ENCODE measurements around the gene TOP2A.
"Not testable (repeated sequence)": the region's sequence is repeated elsewhere in the genome, so short reads cannot be mapped to it uniquely, and the experiment has no call there.

Gene TOP2A

GRCh38 chr17:40417258-40417608 lies 463 bp downstream of the TOP2A start:
- peak; percentile 32 for TF ChIP-seq CTCF (IDR thresholded peaks at IDR 0.05; ENCODE audit: insufficient read depth, low read length, poor library complexity, severe bottlenecking)
- H3K4me3 ChIP-seq (replicated peaks; ENCODE audit: low read depth, low read length), result peak overlapping the region; percentile 80
- H3K36me3 ChIP-seq (ENCODE audit: control insufficient read depth, insufficient read depth, low read length), result no peaks in the 10 kb centered on the region
- H3K27me3 ChIP-seq (replicated peaks; ENCODE audit: control insufficient read depth, insufficient read depth, low read length), result no peaks in the 10 kb centered on the region
- no peak for DNase-seq (ENCODE audit: extremely low read depth, insufficient read length)

GRCh38 chr17:40416671-40417070 lies 1.0 kb downstream of the TOP2A start:
- no peaks in the 10 kb centered on the region for H3K36me3 ChIP-seq (ENCODE audit: control insufficient read depth, insufficient read depth, low read length)
- DNase-seq (ENCODE audit: extremely low read depth, insufficient read length), result no peak

GRCh38 chr17:40415390-40415789 lies 2.3 kb downstream of the TOP2A start:
- TF ChIP-seq CTCF (IDR thresholded peaks at IDR 0.05; ENCODE audit: insufficient read depth, low read length, poor library complexity, severe bottlenecking), result peak; percentile 60

More at GRCh38 chr17:40416671-40417070, 1.0 kb downstream of the TOP2A start:
- H3K27me3 ChIP-seq (replicated peaks; ENCODE audit: control insufficient read depth, insufficient read depth, low read length), result no peaks in the 10 kb centered on the region
- peak overlapping the region; percentile 80 for H3K4me3 ChIP-seq (replicated peaks; ENCODE audit: low read depth, low read length)
- TF ChIP-seq CTCF (IDR thresholded peaks at IDR 0.05; ENCODE audit: insufficient read depth, low read length, poor library complexity, severe bottlenecking), result no peak

GRCh38 chr17:40414312-40414711 lies 3.4 kb downstream of the TOP2A start:
- not testable (repeated sequence) for H3K36me3 ChIP-seq (ENCODE audit: control insufficient read depth, insufficient read depth, low read length); H3K4me3 ChIP-seq (replicated peaks; ENCODE audit: low read depth, low read length); H3K27me3 ChIP-seq (replicated peaks; ENCODE audit: control insufficient read depth, insufficient read depth, low read length); DNase-seq (ENCODE audit: extremely low read depth, insufficient read length)

More at GRCh38 chr17:40415390-40415789, 2.3 kb downstream of the TOP2A start:
- H3K36me3 ChIP-seq (ENCODE audit: control insufficient read depth, insufficient read depth, low read length), result no peaks in the 10 kb centered on the region; the same call in 1 of the 2 replicates
- DNase-seq (ENCODE audit: extremely low read depth, insufficient read length), result no peak
- no peak overlapping the region for H3K4me3 ChIP-seq (replicated peaks; ENCODE audit: low read depth, low read length)
- no peaks in the 10 kb centered on the region for H3K27me3 ChIP-seq (replicated peaks; ENCODE audit: control insufficient read depth, insufficient read depth, low read length)

GRCh38 chr17:40412880-40413279 lies 4.8 kb downstream of the TOP2A start:
- H3K36me3 ChIP-seq (ENCODE audit: control insufficient read depth, insufficient read depth, low read length), result peaks cover 2% of the 10 kb centered on the region
- no peak for DNase-seq (ENCODE audit: extremely low read depth, insufficient read length)
- H3K4me3 ChIP-seq (replicated peaks; ENCODE audit: low read depth, low read length), result no peak overlapping the region
- H3K27me3 ChIP-seq (replicated peaks; ENCODE audit: control insufficient read depth, insufficient read depth, low read length), result no peaks in the 10 kb centered on the region
- no peak for TF ChIP-seq CTCF (IDR thresholded peaks at IDR 0.05; ENCODE audit: insufficient read depth, low read length, poor library complexity, severe bottlenecking)

- DNase-seq (ENCODE audit: extremely low read depth, insufficient read length), result no peak
- no peak for TF ChIP-seq CTCF (IDR thresholded peaks at IDR 0.05; ENCODE audit: insufficient read depth, low read length, poor library complexity, severe bottlenecking)
- Histone ChIP-seq H3K36me3 (ENCODE audit: control insufficient read depth, insufficient read depth, low read length) (peaks cover 2% of the 10 kb centered on the region), H3K27me3 (replicated peaks; ENCODE audit: control insufficient read depth, insufficient read depth, low read length) (no peaks in the 10 kb centered on the region), H3K4me3 (replicated peaks; ENCODE audit: low read depth, low read length) (no peak overlapping the region)
Measured at GRCh38 chr17:40411821-40412220, 5.9 kb downstream of the TOP2A start.

Data from GM06990 (cell line).